ENCODE measurements around the gene ACAA1.
"Not testable (repeated sequence)": the region's sequence is repeated elsewhere in the genome, so short reads cannot be mapped to it uniquely, and the experiment has no call there.

GRCh38 chr3:38083254-38083653, 53.7 kb downstream of the ACAA1 start:
- TF ChIP-seq YY1 (IDR thresholded peaks at IDR 0.05; ENCODE audit: insufficient read depth, insufficient read length); ZNF274 (IDR thresholded peaks at IDR 0.05; ENCODE audit: low read depth, low read length); SUZ12 (IDR thresholded peaks at IDR 0.05; ENCODE audit: extremely low read depth, insufficient read depth, insufficient read length): not testable (repeated sequence)
